TTC549 (cell line): ENCODE data around the gene ATP13A4.

Experiments
- FAIRE-seq: peaks from 2 replicates; lab custom pipeline; 2012; peaks lifted over from hg19 to GRCh38; lab: Jason Lieb, UNC

ATP13A4 gene

GRCh38 chr3:193400304-193400703 is 154.4 kb downstream of the ATP13A4 start:
- FAIRE-seq, result no peak

- no peak for FAIRE-seq
These were observed 158.0 kb downstream of the ATP13A4 start for GRCh38 chr3:193396451-193397244.

GRCh38 chr3:193391902-193392301 is 162.8 kb downstream of the ATP13A4 start:
- FAIRE-seq, result no peak

DNA sequence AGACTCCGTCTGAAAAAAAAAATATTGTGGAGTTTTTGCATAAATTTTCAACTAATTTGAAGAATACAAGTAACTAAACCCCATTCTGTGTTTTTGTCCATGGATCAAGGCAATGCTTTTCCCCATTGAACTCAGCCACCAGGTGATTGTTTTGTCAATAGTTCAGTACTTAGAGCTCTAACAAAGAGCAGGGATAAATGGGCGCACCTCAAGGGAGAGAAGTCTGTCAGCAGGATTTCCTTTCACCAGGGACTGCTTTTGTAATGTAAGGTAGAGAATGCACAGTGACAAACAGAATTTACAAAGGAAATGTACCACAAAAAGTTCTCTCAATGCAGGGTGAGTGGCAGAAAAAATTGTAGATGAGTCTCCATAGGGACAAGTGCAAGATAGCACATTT is 165.4 kb downstream of the ATP13A4 start:
- no peak for FAIRE-seq

- no peak for FAIRE-seq
These were observed 166.3 kb downstream of the ATP13A4 start for GRCh38 chr3:193388361-193388760.

DNA sequence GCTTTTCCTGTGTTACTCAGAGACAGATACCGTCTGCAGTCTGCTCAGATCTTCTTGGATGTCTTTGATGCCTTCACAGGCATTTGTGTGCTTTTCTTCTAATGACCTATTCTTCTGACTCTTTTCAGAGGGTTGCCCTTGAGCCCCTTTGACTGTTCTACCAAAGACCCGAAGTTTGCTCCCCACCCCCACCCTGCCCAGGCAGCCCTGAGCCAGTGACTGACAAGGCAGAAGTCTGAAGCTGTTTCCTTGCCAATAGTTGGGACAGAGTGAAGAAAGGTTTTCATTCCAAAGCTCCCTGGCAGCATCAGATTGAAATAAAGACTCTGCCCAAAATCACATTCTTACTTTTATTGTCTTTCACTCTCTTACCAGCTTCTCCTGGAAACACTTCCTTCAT is 167.1 kb downstream of the ATP13A4 start:
- no peak for FAIRE-seq

DNA sequence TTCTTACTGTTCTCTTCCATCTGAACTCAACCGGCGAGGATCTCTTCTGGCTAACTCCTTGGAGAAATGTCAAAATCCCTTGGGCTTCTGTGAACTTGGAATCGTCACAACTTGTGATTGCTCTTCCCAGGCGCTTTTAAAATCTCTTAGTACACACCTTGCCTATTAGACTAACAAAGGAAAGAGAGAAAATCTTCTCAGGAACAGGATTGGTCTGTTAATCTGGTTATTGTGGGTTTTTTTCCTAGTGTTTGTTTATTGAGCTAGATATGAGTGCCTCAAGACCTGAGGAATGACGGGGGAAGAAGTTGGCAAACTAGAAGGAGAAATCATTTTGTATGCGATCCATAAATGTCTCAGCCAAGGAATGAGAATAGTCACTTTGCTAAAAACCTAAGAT is 176.0 kb downstream of the ATP13A4 start, which contains the start of gene ATP13A5:
TSS of gene ATP13A5 (minus strand) at position 48 of the 400 bp plus-strand sequence. CDS start at position 20, 28 bp downstream.
- no peak for FAIRE-seq

DNA sequence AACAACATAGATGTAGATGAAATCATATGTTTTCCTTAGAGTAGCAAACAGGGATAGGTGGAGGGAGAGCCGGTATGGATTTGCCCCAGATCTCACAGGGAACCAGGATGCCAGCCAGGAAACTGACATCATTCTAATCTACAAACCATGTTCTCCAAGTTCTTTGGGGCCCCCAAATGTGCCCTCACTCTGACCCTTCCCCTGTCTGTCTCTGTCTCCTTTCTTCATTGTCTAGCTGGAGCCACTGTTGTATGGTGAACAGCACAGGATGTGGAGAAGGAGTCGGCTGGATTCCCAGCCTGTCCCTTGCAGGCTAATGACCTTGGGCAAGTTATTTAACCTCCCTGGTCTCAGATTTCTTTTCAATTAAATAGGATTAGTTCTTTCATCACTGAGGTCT is 177.1 kb downstream of the ATP13A4 start:
- FAIRE-seq, result no peak

DNA sequence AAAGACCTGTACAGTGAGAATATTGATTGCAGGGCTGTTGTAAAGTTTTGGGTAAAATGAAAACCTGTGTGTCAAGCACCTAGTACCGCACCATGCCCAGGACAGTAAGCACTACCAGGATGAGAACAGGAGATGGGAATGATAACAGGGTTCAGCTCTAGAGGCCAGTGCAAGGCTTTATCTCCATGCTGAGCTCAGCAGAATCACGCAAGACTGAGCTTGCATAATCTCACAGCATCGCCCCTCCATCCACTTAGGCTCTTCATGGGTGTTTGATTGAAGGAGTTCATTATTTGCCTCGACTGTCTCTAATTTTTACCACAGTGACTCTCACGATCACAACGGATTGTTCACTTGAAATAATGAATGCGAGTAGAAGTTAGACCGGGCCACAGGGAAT is 179.1 kb downstream of the ATP13A4 start:
- no peak for FAIRE-seq

GRCh38 chr3:193372783-193373182 is 181.9 kb downstream of the ATP13A4 start:
- no peak for FAIRE-seq

DNA sequence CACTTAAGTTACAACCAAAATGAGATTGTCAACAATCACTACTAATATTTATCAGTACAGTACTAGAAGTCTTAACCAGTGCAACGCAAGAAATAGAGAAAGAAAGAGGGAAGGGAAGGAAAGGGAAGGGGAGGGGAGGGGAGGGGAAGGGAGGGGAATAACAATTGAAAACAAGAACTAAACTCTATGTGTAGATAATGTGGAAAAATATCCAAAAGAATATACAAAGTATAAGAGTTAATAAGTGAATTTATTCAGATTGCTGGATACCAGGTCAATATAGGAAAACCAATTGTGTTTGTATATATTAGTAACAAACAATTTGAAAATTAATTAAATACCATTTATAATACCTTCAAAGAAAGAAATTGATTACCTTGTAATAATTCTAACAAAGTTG is 186.8 kb downstream of the ATP13A4 start:
- no peak for FAIRE-seq

DNA sequence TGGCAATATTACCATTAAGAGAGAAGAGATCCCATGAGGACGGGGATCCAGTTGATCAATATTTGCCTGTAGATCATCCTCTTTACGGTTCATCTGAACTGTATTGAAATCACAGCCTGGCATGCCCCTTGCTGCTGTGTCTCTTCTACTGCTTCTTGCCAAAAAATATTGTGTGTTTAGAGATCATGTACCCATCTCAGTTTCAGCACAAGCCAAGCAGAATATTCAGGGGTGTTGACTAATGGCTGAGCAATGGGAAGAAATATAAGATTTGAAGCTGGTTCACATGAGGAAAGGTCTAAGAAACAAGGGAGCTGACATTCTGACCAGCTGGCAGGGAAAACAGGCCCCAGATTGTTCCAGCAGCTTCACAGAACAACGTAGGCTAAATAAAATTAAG is 197.4 kb downstream of the ATP13A4 start:
- FAIRE-seq, result no peak

- FAIRE-seq, result no peak
These were observed 200.3 kb downstream of the ATP13A4 start for GRCh38 chr3:193354423-193354822.
